Stimulated activated CD8-positive, alpha-beta memory T cell treated with anti-CD3 and anti-CD28 coated beads, Interleukin-2, amount 100 ng/mL, for 1 hour (primary cell): Measurements from ENCODE around the gene DNAI1.
A peak's percentile ranks its signal among the peaks of the same experiment; 100 is the strongest.
"Not testable (repeated sequence)": the region's sequence is repeated elsewhere in the genome, so short reads cannot be mapped to it uniquely, and the experiment has no call there.

Experiments
- DNase-seq, 2 donors: peaks; one replicate each; pipeline ENCODE4 v3.0.0-alpha.2; 2020; ENCODE audit warnings: low read depth in 2 of 2

DNAI1 gene

GRCh38 chr9:34458013-34458958 is at the start of gene DNAI1, which contains the start of gene FAM219A:
TSS of gene DNAI1 (plus strand) at chr9:34458805. CDS start at chr9:34459006, 201 bp downstream.
TSS of gene FAM219A (minus strand) at chr9:34458570. CDS start at chr9:34458263, 307 bp downstream.
- DNase-seq: peak; percentile 97 to 99

DNA sequence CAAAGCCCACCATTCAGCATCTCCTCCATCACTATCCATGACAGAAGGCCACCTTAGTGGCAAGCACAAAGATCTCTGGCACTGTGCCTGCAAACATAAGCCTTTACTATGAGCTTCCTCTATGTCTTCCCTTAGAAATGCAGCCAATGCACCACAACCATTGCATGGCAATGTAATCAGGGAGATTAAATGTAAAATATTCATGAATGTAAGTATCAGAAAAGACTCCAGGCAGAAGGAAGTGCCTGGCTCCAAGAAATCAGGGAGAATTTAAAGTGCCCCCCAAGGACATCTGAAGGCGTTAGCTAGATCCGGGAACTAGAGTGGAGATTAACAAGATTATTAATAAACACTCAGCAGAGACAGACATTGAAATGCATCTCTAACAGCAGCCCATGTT is 49.5 kb upstream of the DNAI1 start:
- DNase-seq: no peak

- DNase-seq: no peak
These were observed 46.3 kb upstream of the DNAI1 start for GRCh38 chr9:34412336-34412735.

- no peak for DNase-seq
These were observed 45.3 kb upstream of the DNAI1 start for GRCh38 chr9:34413231-34413852.

DNA sequence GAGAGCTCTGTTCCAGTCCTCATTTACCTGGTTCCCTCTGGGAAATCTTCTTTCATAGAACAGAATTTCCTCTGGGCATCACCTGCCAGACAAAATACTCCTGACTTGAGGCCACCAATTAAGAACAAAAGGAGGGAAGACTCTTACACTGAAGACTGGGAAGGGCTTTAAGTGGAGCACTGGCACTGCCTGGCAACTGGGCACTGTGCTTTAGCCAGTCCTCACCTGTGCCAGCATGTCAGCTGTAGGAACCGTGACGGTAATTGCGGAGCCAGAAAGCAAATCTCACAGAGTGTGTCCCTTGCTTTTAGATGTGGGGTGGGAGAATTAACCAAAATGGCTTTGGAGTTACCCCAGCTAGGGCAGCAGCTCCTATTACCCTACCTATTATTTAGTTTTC is 40.9 kb upstream of the DNAI1 start:
- DNase-seq: no peak

DNA sequence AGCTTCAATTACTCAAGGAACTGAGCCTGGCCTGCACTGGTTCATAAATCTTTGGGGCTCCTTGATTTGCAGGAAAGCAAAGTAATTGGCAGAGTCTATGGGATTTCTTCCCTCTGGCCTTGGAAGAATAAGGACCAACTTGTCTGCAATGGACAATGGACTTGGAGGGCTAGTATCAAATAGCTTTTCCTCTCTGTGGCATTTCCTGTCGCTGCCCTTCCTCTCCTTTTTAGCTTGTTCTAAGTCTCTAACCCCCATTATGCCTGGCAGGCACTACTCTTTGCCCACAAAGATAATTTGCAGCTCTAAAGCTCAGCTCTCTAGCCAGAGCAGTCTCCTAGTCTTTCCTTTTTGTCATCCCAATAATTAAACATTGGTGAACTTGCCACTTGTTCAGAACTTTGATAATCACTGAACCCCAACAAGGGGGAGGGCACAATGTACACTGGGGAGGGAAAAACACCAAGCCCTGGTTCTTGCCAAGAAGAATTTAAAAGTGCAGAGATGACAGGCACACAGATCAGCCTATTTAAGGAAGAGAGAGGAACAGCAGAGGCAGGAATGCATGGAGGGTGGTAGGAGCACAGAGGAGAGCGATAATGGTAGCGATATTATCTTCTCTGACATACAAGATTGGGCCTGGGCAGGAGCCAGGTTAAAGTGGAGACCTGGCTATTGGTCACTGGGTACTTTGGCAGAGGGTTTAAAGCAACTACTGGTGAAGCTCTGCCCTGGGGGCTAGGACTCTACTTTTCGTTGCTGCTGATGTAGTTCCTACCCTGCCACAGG is 38.7 kb upstream of the DNAI1 start:
- no peak for DNase-seq

DNA sequence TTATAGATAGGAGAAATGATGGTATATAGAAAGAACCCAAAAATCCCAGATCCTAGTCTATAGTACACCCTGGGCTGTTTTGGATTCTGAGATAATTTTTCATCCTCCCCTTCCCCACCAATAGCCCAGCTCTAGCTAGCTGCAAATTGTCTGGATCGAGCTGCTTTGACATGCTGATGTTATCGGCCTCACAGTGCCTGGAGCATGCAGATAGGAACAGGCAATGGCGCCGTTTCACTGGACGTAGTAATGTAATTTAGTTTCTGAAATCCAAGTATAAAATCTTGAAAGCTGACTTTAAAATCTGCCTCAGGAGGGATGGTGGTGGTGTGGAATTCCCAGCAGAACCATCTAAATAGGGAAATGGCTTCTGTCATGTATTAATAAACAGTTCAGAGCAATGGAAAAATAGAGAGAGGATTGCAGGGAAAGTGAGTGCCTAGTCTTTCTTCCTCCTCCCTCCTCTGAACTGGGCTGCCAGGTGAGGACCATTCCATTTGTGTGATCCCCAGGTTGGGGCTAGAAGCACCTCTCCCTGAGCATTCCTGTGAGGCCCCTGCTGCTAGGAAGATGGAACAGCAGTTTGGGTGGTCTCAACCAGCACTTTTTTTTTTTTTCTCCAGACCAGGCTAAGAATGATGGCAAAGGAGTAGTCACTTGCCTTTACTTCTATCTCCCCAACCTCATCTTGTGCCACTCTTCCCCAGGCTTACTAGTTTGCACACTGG is 32.1 kb upstream of the DNAI1 start:
- DNase-seq: no peak

- DNase-seq: no peak
These were observed 30.2 kb upstream of the DNAI1 start for GRCh38 chr9:34428325-34428958.

DNA sequence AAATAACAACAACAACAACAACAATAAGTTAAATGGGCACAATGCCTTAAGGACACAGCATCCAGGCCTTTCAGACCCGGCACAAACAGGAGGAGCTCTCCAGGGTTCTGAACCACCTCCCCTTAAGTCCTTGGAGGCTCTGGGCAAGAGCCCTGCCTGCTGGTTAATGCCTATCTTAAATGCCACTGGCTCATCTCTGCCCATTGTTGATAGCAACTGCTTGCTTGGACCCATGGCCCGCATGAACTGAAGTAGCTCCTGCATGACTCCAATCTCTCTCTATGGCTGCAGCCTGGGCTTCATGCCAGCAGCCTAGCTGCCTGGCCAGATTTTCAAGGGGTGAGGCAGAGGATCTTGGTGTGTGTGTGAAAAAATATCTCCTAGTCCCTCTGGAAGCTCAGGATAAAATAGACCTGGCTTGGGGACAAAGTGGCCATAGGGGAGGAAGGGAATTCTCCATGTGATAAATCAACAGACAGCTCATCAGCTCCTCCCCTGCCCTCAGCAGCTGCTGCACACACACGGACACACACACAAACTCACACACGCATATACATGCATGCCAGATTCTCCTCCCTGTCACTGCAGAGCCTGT is 27.7 kb upstream of the DNAI1 start:
- no peak for DNase-seq

- no peak for DNase-seq
These were observed 26.9 kb upstream of the DNAI1 start for GRCh38 chr9:34431667-34432066.

- DNase-seq: peak; percentile 33 to 36
These were observed 21.3 kb upstream of the DNAI1 start for GRCh38 chr9:34437006-34437925.

- not testable (repeated sequence) for DNase-seq
These were observed 20.7 kb upstream of the DNAI1 start for GRCh38 chr9:34437926-34438307.

DNA sequence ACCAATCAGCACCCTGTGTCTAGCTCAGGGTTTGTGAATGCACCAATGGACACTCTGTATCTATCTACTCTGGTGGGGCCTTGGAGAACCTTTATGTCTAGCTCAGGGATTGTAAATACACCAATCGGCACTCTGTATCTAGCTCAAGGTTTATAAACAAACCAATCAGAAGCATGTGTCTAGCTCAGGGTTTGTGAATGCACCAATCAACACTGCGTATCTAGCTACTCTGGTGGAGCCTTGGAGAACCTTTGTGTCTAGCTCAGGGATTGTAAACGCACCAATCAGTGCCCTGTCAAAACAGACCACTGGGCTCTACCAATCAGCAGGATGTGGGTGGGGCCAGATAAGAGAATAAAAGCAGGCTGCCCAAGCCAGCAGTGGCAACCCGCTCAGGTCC is 20.1 kb upstream of the DNAI1 start:
- not testable (repeated sequence) for DNase-seq

DNA sequence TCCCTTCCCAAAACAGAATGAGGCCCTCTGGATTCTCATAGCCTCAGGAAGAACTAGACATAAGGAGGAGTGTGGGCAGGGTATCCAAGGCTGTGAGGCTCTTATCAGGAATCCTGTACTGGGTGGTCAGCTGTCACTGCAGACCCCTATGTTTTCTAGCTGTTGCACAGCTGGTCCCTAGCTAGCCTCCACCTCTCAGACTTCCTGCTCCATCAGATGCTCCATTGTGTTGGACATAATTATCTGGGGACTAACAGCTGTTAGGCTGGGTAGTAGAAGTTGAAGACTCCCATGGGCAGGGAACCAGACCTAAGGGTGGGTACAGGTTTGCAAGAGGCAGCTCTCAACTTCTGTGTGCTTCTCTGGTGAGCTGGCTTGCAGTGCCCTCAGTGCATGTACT is 18.6 kb upstream of the DNAI1 start:
- no peak for DNase-seq

- DNase-seq: no peak
These were observed 15.8 kb upstream of the DNAI1 start for GRCh38 chr9:34442770-34443169.

DNA sequence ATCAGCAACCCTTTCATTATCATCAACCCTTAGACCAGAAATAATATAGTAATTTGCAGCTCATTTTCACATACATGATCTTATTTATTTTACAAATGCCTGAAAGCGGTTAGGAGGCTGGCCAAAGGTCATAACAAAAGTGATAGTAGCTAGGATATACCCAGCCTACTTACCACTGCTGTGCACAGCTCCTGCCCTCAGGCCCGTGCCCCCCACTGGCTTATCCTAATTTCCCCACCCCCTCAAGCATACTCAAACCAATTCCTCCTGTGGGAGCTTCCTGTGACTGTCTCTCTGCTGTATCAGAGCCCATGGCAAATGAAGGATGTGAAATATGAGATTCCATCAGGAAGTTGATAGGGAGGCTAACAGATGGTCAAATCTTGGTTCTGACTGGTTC is 15.1 kb upstream of the DNAI1 start:
- DNase-seq: no peak

DNA sequence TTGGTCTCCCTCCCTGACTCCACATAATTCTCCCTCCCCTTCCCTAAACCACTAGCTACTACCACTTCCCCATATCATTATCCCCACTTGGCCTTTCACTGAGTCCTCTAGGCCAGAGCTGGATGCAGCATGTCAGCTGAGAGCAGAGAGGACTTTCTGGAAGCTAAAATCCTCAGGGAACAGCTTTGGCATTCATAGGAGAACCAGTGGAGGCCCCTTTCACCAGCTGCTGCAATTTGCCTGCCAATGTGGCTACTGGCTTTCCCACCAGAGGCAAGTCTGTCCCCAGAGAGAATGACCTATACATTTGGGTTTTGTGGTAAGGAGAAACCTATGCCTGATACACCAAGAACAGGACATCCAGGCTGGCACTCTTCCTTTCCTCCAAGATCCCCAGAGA is 14.6 kb upstream of the DNAI1 start:
- no peak for DNase-seq

DNA sequence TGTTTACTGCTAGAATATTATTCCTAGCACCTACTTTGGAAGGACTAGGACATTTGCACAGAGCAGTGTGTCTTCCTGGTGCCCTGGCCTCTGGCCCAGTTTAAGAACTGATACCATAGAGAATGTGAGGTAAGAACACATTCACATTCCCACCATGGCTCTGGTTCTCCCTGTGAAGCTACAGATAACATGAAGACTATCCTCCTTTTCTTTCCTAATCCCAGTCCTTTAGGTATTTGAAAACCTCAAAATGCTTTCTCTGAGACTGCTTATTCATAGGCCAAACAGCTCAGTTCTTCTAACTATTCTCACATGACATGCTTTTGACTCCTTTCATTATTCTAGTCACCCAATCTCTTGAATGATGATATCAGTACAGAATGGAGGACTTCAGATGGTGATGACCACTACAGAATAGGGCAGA is 12.1 kb upstream of the DNAI1 start:
- DNase-seq: no peak

DNA sequence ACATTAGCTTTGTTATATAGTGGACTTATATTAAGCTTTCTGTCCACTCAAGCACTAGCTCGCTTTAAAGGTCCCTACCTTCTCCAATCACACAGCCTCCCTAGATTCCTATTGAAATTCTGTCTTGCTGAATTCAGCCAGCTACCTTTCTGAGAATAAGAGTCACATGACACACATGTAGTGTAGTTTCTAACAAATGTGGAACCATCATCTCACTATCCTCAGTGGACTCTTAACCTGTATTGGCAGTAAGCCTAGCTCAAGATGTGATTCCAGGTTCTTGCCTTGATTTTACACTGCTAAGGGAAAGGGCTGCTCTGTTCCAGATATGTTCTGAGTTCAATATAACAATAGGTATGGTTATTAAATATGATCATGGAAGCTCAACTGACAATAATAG is 11.7 kb upstream of the DNAI1 start:
- DNase-seq: no peak

GRCh38 chr9:34450644-34451043 is 8.0 kb upstream of the DNAI1 start:
- DNase-seq: no peak
